Activated T-cell treated with anti-CD3 and anti-CD28 coated beads for 1 hour (primary cell): ENCODE measurements around the gene MAGEF1.

Experiments used
- DNase-seq: peaks from one replicate; pipeline ENCODE4 v3.0.0-alpha.2; 2020; ENCODE audit warnings: low read depth

Gene MAGEF1

GRCh38 chr3:184690192-184690883 is 21.5 kb downstream of the MAGEF1 start:
- no peak for DNase-seq

GRCh38 chr3:184688882-184689271 is 23.0 kb downstream of the MAGEF1 start:
- DNase-seq = no peak

- DNase-seq = no peak
These were observed 23.5 kb downstream of the MAGEF1 start for GRCh38 chr3:184688251-184688881.

DNA sequence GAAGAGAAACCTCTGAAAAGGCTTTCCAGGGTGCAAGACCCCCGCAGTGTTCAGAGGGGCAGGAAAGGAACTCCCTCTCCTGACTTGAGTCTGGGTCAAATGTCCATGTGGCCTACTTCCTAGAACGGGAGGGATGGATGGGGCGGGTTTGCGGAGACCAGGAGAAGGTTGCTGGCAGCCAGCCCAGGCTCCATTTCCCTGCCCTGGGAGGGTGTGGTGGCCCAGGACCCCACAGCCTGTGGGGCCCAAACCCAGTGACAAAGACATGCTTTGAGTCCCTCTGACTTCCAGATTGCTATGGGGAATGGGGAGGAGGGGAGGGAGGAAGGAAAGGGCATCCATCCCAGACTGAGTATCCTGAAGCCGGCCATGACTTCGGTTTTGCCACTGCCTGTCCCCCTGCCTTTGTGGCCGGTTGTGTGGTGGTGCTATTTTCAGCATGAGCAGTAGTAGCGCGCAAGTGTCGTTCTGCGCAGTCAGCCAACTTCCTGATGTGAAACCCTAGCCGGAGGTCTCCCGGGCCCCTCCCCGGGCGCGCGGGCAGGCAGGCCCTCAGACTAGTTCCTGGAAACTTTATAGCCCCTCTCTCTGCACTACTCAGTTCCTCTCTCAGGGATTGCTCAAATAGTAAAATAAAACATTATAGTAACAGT is 24.4 kb downstream of the MAGEF1 start:
- DNase-seq = no peak

DNA sequence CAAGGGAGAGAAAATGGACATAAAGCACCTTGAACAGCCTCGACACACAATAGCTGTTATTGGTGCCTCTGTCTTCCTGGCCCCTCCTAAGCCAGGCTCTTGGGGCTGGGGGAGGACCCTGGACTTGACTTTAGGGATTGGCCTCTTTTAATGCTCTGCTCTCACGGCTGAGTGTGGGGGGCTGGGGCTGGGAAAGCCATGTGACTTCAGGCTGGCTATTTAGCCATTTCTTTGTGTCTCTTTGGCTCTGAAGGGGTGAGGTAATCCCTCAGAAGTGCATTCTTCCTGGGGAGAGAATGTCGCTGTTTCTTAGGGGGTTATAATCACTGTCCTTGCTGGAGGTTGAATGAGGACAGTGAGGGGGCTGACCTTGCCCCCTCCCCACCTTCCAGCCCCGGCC is 26.2 kb downstream of the MAGEF1 start:
- DNase-seq = no peak

GRCh38 chr3:184685055-184685454 is 26.8 kb downstream of the MAGEF1 start:
- no peak for DNase-seq

- no peak for DNase-seq
These were observed 27.8 kb downstream of the MAGEF1 start for GRCh38 chr3:184683900-184684560.

DNA sequence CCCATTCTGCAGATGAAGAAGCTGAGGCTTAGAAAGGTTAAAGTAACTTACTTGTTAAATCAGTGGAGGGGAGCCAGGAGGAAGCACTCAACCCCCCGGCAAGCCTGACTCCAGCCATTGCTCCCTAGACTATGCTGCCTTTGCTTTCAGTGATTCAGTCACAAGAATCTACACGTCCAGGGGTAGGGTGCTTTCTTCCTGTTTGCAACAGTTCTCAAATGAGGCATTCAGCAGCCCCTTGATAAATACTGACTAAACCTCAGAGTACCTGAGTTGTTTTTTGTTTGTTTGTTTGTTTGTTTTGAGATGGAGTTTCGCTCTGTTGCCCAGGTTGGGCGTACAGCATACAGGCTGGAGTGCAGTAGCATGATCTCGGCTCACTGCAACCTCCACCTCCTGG is 28.6 kb downstream of the MAGEF1 start:
- no peak for DNase-seq

DNA sequence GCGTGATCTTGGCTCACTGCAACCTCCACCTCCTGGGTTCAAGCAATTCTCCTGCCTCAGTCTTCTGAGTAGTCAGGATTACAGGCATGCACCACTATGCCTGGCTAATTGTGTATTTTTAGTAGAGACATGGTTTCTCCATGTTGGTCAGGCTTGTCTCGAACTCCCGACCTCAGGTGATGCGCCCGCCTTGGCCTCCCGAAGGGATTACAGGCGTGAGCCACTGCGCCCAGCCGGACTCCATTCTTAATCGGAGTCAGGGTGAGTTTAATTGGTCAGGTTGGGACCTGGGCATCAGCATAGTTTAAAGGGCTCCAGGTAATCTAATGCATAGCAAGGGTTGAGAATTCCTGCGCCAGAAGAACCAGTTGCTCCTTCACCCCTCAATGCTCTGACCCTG is 29.2 kb downstream of the MAGEF1 start:
- no peak for DNase-seq

- no peak for DNase-seq
These were observed 31.2 kb downstream of the MAGEF1 start for GRCh38 chr3:184680385-184681345.

DNA sequence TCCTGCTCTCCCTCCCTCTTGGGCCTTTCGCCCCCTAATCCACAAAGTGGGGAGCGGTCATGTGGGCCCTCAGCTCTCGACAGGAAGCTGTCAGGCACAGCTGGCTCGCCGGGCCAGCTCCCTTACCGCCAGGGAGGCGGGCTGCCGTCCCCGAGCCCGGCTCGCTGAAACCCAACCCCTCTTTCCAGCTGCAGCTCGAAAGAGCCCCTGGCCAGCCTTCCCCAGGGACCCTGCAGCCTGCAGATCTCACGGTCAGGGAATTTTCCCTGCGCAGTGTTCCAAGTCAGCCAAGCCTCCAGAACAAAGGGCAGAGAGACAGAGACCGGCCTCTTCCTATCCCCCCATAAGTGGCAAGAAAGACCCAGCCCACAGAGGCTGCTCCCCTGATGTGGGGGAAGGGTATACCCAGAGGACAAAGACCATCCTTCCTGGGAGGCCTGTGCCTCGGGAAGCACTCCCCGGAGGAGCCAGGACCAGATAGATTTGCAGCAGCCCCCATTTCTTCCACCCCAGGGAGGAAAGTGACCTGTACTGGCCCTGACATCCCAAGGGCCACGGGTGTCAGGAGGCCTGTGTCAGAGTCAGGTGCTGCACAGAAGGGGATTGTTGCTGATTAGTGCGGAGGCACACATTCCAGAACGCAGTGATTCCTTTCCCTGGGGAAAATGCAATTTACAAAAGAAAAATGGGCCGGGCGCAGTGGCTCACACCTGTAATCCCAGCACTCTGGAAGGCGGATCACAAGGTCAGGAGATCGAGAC is 32.6 kb downstream of the MAGEF1 start:
- DNase-seq = no peak

- DNase-seq = no peak
These were observed 33.4 kb downstream of the MAGEF1 start for GRCh38 chr3:184678317-184679055.

DNA sequence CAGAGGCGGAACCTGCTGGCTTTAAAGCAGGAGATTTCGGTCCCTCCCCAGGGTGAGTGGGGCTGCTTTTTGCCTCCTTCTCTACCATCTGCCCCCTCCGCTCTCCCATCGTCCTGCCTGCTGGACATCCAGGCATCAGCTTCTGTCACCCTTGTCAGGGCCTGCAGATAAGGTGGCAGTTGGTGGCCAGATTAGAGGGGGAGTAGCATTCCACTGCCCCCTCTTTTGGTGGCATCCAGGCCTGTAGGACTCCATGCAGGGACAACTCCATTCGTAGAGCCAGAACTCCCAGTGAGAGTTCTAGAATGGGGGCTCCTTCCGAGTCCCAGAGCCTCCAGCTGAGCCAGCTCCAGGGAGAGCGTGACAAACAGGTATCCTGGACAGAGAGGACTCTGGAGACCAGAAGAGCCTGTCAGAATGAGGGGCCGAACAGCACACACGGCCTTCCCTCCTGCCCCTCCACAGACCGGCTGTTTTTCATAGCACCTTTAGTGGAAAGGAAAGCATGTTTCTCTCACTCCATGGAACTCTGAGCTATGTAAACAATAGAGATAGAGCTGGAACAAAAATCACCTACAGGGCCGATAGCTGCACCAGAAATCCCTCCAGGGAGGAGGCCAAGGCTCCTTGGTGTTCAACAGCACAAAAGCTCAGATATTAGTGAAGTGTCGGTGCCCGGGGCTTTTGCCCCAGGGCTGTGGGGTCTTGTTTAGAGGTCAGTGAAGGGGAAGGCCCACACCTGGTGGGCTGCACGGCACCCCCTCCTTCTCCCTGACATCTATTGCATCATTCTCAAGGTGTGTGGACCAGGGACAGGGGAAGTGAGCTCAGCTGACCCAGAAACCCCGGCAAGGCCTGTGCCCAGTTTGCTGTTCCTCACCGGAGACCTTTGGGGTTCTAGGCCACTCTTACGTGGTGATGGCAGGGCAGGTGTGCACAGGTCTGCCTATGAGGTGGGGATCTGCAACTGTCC is 34.2 kb downstream of the MAGEF1 start:
- DNase-seq = no peak

GRCh38 chr3:184676927-184677326 is 34.9 kb downstream of the MAGEF1 start:
- DNase-seq = no peak

DNA sequence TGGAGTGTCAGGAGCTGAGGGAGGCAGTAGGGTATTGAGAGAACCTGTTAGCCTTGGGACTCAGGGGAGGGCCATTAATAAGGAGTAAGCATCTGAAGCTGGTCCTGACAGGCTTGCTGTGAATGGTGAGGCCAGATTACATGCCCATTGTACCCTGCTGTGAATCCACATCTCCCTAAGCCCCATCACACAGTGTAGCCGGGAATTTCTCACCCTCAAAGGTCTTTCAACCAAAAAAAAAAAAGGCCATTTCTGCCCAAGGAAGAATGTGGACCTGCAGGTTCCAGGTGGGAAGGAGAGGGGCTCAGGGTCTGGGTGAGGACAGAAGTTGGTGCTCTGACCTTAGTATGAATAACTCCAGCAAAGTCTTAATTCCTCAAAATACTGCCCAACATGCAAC is 37.2 kb downstream of the MAGEF1 start:
- DNase-seq = no peak

DNA sequence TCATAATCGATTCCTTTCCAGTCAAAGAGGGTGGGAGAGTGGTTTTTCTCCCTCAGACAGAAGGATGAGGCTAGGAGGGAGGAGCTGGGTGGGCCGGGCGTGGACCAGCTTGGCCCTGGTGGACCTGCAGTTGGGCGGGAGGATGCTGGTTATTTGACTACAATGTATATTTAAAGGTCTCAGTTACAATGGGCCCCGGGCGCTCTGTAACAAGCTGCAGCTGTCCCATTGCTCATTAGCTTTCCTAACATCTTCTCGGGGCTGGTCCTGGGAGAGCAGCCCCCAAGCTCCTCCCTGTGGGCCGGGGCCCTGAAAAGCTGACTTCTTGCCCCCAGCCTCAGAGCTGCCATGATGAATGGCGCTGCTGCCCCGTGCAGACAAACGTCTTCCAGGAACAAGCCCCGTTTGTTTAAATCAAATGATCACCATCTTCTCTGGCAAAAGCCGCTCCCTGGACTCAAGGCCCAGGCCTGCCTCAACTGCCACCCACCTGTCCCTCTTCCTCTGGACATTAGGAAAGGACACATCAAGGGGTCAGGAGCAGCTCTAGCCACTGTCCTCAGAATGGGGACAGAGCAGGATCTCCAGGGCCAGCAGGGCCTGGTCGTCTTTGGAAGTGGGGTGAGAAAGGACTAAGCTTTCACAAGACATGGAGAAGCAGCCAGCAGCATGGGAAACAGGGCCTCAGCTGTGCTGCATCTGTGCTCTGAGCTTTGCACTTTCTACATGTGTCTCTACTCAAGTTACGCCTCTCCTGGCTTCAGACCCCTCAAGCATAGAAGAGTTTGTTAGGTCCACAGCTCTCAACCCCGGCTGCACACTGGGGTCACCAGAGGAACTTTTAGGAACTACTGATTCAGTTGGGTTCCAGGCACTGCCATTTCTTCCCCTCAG is 38.6 kb downstream of the MAGEF1 start:
- DNase-seq = no peak

DNA sequence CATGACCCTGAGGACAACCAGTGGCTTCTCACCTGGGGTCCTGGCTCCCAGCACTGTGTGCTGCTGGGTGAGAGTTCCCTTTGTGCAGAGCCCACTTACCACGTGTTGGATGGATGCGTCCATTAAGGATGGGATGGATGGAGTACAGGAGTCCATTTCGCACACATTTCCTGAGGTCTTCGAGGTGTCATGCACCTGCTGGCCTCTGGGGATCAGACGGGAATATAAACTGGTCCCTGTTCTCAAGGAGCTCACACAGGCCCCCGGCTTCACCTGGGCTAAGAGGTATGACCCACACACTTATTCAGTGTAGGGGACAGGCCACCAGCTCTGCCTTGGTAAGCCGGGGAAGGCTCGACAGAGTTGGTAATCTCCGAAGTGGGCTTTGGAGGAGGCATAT is 39.5 kb downstream of the MAGEF1 start:
- no peak for DNase-seq

DNA sequence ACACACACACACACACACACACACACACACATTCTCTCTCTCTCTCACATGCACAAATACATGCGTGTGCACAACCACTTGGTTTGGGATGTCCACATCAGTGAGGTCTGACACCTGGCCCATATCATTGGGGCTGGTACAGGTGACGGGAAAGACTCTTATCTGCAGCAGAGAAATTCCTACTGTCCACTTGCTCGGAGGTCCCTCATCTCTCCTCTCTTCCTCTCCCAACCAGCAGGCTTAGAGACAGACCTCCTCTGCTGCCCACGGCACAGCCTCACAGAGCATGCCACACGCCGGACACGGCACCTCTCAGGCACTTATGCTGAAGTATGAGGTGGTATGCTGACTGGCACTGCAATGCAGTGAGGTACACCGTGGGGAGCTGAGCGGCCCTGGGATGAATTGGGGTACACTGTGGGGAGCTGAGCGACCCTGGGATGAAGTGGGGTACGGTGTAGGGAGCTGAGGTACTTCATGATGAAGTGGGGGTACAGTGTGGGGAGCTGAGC is 41.7 kb downstream of the MAGEF1 start:
- no peak for DNase-seq
